GM19372 (cell line): ENCODE results near the gene LRRC8A.
"Not testable (repeated sequence)": the region's sequence is repeated elsewhere in the genome, so short reads cannot be mapped to it uniquely, and the experiment has no call there.

Experiments
- ATAC-seq: cut with Tn5 transposase; IDR thresholded peaks from one replicate; pipeline ENCODE4 v1.9.1; 2021; ENCODE audit warnings: mild to moderate bottlenecking, low read depth, moderate library complexity; ENCODE audit not compliant: unreplicated experiment

LRRC8A gene

DNA sequence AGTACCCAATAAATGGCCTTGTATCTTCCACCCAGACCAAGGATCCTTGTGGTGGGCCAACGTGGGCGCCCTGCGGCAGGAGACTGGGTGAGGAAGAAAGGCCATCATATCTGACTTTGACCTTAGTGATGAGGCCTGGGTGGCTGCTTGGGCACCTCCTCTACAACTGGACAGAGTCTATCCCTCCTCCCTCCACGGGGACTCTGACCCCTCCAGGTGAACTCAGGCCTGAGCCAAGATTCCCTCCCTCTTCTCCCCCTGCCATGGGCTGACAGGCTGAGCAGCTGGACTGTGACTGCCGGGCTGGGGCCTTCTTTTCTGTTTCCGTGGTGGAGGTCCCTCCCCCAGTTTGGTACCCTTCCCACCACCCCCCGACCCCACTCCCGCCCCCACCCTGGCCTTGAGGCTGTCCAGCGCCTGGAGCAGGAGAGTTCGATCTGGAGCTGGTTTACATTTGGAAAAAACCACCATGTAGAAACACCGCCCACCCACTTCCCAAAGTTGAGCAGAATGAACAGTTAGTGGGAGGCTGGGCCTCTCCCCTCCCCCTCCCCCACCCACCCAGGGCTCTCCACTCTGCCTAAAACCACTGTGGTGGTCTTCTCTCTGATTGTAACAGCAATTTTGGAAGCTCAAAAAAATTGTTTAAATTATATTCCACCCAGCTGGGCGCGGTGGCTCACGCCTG, 37.6 kb downstream of the LRRC8A start:
- ATAC-seq = no peak

DNA sequence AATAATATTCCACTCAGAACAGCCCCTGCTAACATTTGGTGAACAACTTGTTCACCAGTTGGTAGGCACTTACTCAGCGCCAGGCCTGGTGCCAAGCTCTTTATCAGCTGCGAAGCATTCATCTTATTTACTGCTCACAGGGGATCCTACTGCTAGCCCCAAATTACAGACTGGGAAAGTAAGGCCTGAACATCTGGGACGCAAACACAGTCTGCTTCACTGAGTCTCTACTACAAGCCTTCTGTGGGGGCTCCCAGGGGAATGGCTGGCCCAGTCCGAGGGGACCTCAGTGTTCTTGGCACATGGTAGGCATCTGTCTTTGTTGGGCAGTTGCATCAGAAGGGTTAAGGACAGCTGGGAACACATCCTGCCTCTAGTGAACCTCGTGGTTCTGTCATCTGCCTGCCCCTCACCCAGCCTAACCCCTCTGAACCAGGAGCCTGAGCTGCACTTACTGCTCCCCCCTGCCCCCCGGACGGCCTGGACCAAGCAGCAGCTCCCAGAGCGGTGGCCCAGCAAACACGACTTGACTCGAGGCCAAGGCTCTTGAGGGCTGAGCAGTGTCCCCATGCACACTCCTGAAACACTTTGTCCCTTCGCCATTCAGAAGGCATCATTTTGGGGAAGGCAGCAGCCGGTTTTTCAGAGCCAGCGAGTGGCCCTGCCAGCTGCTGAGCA, 38.6 kb downstream of the LRRC8A start, which contains the start of gene PHYHD1:
Gene PHYHD1, plus strand, starts transcription at position 602 of the 678 bp plus-strand sequence. CDS start 1,342 bp downstream, outside the sequence.
- no peak for ATAC-seq

DNA sequence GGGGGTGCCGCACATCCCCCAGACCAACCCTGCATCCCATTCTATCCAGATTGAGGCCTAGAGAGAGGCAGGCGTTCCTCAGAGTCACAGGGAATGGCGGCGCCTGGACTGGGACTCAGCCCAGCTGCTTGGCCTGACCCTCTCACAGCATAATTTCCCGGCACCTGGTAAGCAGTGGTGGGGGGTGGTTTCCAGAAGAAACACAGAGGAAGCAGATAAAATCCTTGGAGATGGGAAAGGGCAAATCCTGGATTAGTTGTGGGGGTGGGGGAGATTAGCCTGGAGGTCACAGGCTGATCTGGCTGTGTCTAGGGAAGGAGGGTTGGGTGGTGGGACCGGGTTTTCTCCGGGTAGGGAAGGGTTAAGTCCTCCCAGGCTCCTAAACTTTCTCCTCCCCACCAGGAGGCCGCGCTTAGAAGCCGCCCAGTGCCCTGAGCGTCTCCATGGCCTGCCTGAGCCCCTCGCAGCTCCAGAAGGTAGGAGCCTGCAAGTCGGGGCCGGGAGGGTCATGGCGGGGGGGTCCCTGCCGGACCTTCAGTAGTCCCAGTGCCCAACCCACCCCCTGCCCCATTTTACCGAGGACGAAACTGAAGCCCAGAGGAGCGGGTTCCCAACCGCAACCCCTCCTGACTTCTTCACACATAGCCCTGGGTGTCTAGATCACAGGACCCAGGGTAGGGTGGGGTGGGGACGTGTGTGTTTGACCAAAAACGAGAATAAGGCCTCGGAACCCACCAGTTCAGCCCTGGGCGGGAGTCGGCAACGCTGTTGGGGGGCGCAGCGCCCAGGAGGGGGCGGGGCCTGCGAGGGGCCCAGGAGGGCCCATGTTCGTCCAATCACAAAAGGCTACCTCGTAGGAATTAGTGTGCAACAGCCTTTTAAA, 40.2 kb downstream of the LRRC8A start:
- ATAC-seq = no peak

DNA sequence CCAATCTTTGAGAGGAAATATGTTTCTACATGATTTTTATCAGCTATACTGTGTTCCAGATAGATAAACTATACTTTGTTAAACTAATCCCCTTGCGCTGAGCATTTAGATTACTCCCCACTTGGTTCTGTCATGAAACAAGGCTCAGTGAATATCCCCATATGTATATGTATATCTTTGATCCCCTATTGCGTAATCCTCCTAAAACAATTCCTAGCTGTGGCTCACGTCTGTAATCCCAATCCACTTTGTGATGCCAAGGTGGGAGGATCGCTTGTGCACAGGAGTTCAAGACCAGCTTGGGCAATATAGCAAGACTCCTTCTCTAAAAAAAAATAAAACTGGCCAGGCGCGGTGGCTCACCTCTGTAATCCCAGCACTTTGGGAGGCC, 41.6 kb downstream of the LRRC8A start:
- no peak for ATAC-seq

DNA sequence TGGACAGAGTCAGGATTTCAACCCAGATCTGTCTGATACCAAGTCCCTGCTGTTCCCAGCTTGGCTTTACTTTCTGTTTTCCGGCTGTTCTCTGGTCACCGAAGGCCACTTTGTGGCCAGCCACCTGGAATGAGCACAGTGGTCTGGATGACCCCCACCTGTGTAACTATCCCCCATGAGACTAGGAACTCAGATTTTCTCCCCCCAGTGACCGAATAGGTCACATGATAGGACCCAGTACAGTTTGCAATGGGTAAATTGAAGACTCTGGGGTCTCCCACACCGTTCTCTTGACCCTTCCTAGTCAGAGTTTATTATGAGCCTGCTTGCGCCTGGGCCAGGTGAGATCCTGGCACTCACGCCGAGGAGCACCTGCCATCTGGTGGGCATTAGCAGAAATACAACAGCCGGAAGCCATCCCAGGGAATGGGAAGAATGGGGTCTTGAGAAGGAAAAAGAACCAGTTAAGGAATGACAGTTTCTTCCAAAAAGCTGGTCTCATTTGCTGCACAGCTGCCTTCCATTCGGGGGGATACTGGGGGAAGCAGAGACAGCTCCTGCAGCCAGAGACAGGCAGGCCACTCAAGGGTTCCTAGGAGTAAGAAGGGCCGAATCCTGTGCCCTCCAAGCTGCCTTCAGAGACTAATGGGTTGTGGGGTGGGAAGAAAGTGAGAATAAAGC, 45.9 kb downstream of the LRRC8A start:
- ATAC-seq = no peak

DNA sequence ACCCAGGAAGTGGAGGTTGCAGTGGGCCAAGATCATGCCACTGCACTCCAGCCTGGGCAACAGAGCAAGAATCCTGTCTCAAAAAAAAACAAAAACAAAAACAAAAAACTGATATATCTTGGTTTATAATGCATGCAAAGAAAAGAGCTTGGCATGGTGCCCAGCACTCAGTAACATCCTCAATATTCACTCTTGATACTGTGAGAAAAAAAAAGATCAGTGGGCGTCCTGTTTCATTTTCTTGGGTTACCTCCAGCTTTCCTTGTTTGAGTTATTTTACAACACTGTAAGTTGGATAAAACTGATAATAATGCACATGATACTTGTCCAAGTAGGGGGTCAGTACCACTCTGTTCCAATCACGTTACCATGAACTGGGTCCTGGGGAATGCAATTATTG, 46.7 kb downstream of the LRRC8A start:
- no peak for ATAC-seq

DNA sequence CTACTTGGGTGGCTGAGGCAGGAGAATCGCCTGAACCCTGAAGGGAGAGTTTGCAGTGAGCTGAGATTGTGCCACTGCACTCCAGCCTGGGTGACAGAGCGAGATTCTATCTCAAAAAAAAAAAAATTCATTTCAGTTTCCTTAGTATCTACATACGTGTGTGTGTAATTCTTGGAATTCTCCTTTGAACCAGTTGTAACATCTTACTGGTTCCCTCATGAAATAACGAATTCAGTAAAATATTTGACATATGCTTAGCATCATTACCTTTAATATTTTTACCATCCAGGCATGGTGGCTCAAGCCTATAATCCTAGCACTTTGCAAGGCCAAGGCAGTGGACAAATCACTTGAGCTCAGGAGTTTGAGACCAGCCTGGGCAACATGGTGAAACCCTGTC, 47.6 kb downstream of the LRRC8A start:
- ATAC-seq = no peak

DNA sequence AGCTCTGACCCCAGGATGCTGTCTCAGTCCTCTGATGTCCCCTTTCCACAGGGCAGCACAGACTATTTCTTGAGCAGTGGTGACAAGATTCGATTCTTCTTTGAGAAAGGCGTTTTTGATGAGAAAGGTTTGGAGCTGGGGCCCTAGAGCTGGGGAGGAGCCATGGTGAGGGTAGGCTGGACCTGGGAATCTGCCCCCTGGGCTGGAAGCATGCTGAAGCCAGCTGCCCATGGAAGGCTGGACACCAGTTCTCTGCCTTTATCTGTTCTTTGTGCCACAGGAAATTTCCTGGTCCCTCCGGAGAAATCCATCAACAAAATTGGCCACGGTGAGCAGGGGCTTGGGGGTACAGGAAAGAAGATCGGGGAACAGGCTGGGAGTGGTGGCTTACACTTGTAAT, 51.8 kb downstream of the LRRC8A start:
- no peak for ATAC-seq

DNA sequence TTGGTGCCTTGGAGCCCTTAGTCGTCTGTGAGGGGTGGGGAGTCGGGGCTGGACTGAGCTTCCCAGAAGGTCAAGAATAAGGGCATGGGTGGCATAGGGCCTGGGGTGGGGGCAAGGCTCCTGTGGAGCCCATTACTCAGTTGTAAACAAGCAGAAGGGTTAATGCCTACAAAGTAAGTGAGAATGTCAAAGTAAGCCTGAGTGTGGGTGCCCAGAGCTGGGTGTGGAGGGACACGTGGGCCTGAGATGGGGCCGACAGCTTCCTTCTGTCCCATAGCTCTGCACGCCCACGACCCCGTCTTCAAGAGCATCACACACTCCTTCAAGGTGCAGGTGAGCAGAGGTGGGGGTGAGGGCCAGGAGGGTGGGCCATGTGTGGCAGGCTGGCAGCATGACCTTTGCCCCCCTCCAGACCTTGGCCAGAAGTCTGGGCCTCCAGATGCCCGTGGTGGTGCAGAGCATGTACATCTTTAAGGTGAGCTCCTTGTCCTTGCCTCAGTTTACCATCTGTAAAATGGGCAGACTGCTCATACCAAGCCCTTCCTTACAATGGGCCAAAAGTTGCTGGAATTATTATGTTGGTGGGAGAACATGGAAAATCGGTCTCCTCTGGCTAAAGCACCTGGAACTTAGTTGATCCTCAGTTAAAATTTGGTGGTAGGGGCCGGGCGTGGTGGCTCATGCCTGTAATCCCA, 54.4 kb downstream of the LRRC8A start:
- no peak for ATAC-seq

DNA sequence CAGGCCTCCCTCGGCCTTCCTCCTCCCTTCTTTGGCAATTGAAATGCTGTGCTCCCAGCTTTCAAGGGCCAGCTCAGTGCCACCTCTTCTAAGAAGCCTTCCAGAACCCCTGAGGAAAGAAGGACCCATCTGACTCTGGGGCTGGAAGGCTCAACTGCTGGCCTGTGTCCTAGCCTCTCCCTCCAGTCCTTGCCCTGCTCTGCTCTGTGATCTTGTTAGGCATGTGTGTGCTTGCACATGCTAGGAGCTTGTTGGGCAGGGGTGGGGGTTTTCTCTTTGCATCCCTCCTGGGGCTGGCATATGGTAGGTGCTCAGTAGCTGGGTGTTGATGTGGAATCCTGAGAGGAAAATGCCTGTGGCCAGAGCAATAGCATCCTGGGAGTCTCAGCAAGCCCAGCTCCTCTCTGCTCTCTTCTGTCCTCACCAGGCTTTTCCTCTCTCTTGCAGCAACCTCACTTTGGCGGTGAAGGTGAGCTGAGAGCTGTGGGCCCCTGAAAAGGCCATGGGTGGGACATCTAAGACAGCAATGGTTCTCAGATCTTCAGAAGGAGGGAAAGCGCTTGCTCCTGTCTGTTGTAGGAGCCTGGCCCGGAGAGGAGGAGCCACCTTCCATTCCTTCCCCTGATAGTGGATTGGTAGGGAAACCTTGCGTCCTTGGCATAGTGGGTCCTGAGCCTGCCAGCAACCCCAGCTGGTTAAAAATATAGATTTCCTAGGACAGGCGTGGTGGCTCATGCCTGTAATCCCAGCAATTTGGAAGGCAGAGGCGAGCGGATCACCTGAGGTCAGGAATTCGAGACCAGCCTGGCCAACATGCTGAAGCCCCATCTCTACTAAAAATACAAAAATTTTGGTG, 55.6 kb downstream of the LRRC8A start:
- no peak for ATAC-seq

DNA sequence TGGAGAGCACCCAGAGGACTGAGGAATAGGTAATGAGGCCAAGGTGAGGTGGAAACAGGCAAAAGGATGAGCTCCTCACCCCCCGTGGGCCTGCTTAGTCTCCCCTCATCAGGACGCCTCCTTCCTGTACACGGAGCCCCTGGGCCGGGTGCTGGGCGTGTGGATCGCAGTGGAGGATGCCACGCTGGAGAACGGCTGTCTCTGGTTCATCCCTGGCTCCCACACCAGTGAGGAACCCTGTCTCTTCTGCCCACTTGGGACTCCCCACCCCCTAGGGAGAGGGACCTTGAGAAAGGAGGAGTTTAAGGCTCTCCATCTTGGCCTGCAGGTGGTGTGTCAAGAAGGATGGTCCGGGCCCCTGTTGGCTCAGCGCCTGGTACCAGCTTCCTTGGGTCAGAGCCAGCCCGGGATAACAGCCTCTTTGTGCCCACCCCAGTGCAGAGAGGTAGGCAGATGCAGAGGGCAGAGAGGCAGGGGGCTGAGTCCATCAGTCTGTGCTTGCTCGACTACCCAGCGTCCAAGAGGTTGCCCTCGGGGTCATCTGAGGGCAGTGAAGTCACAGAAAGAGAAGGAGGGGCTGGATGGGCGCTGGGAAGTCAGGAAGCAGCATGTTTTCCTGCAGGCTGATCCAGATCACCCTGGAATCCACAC, 58.5 kb downstream of the LRRC8A start:
- no peak for ATAC-seq

DNA sequence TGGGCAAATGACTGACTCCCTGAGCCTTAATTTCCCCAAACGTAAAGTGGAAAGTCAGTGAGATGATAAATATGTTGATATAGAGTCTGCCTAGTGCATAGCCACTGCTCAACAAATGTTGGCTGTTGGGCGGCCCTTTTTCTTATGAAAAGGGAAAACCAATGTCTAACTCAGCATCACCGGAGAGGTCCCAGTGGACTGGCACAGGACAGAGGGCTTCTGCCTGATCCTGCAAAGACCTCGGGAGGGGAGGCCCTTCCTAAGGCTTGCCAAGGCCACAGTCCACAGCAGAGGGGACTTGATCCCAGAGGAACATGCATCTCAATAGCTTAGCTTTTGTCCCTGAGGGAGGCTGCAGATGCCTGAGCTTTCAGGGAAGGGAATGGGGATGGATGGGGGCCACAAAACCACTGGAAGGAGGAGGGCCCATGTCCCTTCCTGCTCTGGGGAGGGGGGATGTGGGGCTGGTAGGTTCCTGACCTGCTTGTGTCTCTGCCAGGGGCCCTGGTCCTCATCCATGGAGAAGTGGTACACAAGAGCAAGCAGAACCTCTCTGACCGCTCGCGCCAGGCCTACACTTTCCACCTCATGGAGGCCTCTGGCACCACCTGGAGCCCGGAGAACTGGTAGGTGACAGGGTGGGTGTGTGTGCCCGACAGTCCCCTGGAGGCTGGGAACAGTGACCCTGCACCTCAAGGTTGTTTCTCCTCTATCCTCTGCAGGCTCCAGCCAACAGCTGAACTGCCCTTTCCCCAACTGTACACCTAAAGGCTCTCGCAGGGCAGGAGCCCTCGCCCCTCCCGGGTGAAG, 59.2 kb downstream of the LRRC8A start:
- no peak for ATAC-seq

DNA sequence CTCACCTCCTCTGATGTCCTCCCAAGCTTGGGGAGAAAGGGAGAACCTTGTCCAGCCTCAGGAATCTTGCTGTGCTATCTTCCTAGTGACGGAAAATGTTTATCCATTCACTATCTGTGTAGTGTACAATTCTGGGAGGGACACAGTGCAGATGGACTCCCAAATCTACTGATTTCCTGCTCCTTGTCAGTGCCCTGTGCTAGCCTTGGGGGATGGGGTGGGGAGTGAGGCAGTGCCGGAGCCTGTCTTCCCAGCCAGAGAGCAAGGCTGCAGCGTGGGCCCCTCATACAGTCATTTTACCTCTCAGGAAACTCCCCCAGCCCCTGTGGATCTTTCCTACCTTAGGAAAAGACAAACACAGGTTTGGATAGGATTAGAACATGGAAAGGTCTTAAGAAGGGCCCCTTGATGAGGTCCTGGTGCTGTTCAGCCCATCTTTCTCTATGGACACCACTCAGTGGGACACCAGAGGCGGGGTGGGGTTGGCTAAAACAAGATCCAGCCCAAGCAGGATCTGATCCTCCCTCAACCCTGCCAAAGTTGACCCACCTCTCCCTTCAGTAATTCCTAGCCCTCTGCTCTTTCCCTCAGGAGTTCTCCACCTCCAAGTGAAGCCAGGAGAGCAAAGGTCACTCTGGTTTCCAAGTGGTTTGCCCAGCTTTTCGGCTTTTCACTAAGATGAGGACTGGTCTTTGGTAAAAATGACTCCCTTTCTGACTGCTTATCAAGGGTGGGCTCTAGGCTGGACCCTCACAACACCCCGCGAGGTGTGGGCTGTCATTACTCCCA, 62.1 kb downstream of the LRRC8A start:
- no peak for ATAC-seq

DNA sequence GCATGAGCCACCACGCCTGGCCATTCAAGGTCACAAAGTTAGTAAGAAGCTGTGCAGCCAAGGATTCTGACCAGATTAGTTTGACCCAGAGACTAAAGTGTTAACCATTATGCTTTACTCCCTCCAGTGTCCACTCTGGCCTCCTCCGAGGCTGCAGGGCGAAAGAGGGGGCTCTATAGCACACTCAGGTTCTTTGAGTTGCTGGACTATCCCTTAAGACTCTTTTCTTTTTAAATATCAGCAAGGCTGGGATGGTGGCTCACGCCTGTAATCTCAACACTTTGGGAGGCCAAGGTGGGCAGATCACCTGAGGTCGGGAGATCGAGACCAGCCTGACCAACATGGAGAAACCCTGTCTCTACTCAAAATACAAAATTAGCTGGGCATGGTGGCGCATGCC, 63.0 kb downstream of the LRRC8A start:
- ATAC-seq = not testable (repeated sequence)

DNA sequence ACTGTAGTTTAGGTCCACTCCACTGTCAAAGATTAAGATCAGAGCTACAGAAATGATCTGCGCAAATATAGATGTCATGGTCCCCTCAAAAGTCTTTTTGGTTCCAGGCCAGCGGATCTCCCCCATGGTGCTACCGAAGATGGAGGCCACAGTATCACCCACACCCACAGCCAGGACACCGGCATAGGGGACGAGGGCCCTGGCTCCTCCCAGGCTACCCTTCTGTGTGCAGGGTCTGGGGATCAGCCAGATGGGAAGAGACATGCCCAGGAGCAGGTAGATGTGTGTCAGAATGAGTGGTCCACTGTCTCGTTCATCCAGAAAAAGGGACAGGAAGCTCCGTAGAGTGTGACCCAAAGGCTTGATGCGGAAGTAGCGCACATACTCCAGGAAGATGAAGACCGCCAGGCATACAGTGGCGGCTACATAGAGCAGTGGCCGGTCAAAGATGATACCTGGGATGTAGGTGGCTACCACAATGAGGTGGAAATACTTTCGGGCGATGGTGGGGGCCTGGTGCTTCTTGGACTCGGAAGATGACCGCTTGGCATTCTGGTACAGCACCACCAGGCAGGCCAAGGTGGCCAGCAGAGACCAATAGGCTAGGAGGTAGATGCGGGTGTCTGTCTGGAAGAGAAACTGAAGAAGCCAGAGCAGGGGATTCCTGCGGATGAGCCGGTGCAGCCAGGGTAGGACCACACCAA, 64.0 kb downstream of the LRRC8A start:
- ATAC-seq = no peak

DNA sequence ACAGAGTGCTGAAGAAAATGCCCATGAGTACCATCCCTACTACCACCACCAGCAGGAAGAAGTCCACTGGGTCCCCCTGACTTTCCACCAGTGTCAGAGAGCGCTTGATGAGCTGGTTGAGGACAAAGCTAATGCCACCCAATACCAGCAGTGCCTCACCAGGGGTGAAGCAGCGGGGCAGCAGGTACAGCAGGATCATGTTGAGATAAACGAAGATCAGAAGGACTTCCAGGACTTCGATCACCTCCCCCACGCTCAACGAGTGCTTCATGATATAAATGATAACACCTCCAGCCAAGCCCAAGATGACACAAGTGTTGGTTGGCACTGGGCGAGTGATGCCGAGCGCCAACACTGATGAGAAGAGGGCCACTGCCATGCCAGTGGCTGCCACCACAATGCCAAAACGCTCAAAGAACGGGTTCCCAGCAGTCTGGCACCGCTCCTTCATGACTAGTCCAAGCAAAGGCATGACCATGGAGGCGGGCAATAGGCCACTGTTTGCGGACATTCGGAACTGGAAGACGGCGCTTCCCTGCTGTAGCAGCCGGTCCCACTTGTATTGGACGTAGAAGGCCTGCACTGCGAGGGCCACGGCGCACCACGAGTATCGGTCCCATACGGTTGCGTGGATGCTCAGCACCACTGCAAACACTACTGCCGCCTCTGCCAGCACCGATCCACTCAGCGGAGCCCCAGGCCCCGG, 64.8 kb downstream of the LRRC8A start:
- peak; percentile 9 for ATAC-seq
